ENCODE results near the gene FOXC1.

The FOXC1 gene

GRCh38 chr6:1605004-1605892 lies 4.5 kb upstream of the FOXC1 start:
- CTCF ChIA-PET, result interaction anchor here (0.6 to 3.7 kb wide), 14 partner anchors 9 to 1030 kb away, joined by 3 to 20 read pairs (median 4); no protein-coding TSS in a partner anchor
- TF ChIP-seq CTCF (IDR thresholded peaks at IDR 0.05; ENCODE audit: control extremely low read depth, extremely low read depth, low read depth, missing control alignments), result no peak
- no peak for DNase-seq (ENCODE audit: extremely low spot score)
- POLR2A ChIA-PET, result no interaction called here

GRCh38 chr6:1605893-1606779 lies 3.6 kb upstream of the FOXC1 start:
- peak; percentile 24 for DNase-seq (ENCODE audit: extremely low spot score)
- POLR2A ChIA-PET, result no interaction called here
- no peak for TF ChIP-seq CTCF (IDR thresholded peaks at IDR 0.05; ENCODE audit: control extremely low read depth, extremely low read depth, low read depth, missing control alignments)
- CTCF ChIA-PET, result interaction anchor here (0.6 to 3.7 kb wide), 17 partner anchors 8 to 1029 kb away, joined by 3 to 20 read pairs (median 4); no protein-coding TSS in a partner anchor

GRCh38 chr6:1606780-1607515 lies 2.8 kb upstream of the FOXC1 start:
- CTCF ChIA-PET, result interaction anchor here (0.7 to 3.7 kb wide), 18 partner anchors 9 to 1126 kb away, joined by 3 to 20 read pairs (median 4); no protein-coding TSS in a partner anchor
- TF ChIP-seq CTCF (IDR thresholded peaks at IDR 0.05; ENCODE audit: control extremely low read depth, extremely low read depth, low read depth, missing control alignments), result no peak
- POLR2A ChIA-PET, result no interaction called here
- no peak for DNase-seq (ENCODE audit: extremely low spot score)

- peak; percentile 23 for DNase-seq (ENCODE audit: extremely low spot score)
- ChIA-PET CTCF (interaction anchor here (1.0 to 3.7 kb wide), 15 partner anchors 9 to 1125 kb away, joined by 3 to 20 read pairs (median 4); no protein-coding TSS in a partner anchor), POLR2A (no interaction called here)
- no peak for TF ChIP-seq CTCF (IDR thresholded peaks at IDR 0.05; ENCODE audit: control extremely low read depth, extremely low read depth, low read depth, missing control alignments)
Measured at GRCh38 chr6:1607516-1608221, 2.0 kb upstream of the FOXC1 start.

- ChIA-PET POLR2A (no interaction called here), CTCF (interaction anchor here (1.1 to 2.6 kb wide), 4 partner anchors 19 to 1125 kb away, joined by 3 to 9 read pairs (median 3); no protein-coding TSS in a partner anchor)
- no peak for DNase-seq (ENCODE audit: extremely low spot score)
- no peak for TF ChIP-seq CTCF (IDR thresholded peaks at IDR 0.05; ENCODE audit: control extremely low read depth, extremely low read depth, low read depth, missing control alignments)
Measured at GRCh38 chr6:1608222-1609040, 1.3 kb upstream of the FOXC1 start.

Measured in GM10248 (cell line).